A549 treated with Mapracorat at 1 μM for 4 hours (cell line): ENCODE measurements around the gene ARVCF. TPM values are rescaled to one million over a fixed set of nuclear protein-coding genes. Genes with fewer than 3 reads are reported as not detected.

ENCODE experiments used
- total RNA-seq: library from RNA; stranded (reverse); fragments of 200-300 nt; extraction: Qiagen RNA extraction; gene quantifications from 5 replicates; pipeline ENCODE4 v1.2.3, GENCODE V29; 2022

ARVCF gene, protein sequence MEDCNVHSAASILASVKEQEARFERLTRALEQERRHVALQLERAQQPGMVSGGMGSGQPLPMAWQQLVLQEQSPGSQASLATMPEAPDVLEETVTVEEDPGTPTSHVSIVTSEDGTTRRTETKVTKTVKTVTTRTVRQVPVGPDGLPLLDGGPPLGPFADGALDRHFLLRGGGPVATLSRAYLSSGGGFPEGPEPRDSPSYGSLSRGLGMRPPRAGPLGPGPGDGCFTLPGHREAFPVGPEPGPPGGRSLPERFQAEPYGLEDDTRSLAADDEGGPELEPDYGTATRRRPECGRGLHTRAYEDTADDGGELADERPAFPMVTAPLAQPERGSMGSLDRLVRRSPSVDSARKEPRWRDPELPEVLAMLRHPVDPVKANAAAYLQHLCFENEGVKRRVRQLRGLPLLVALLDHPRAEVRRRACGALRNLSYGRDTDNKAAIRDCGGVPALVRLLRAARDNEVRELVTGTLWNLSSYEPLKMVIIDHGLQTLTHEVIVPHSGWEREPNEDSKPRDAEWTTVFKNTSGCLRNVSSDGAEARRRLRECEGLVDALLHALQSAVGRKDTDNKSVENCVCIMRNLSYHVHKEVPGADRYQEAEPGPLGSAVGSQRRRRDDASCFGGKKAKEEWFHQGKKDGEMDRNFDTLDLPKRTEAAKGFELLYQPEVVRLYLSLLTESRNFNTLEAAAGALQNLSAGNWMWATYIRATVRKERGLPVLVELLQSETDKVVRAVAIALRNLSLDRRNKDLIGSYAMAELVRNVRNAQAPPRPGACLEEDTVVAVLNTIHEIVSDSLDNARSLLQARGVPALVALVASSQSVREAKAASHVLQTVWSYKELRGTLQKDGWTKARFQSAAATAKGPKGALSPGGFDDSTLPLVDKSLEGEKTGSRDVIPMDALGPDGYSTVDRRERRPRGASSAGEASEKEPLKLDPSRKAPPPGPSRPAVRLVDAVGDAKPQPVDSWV
- total RNA-seq = 1.3 to 2.8 TPM (median 2.4 TPM) in 5 replicates

DNA sequence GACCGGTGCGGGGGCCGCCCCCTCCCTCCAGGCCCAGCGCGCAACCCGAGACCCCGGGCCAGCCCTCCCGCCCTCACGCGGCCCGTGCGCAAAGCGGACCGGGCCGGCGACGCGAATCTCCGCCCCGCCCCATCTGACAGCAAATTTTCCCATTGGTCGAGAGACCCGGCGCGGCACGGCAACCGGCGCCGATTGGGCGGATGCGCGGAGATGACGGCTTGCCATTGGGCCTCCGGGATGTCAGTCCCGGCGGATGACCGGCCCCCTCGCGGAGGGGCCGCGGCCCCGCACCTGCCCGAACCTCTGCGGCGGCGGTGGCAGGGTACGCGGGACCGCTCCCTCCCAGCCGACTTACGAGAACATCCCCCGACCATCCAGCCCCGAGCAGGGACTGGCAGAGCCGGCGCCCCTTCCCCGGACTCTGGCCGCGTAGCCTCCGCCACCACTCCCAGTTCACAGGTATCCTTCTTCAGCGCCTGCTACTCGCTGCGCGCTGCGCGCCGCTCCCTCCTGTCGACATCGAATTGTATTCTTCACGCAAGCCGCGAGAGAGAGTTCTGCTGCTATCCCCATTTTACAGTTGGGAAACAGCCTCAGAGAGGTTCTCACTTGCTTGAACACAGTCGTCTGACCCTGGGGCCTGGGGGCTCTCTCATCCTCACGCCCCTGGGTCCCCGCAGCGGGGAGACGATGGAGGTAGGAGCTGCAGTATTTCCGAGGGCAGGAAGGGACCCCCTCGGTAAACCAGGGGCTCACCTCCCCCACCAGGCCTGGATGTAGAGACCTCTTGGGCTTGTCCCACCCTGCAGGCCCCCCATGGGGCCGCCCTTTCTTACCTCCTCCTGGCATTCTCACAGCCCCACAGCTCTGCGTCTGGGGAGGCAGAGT, at the start of gene ARVCF:
Gene ARVCF, minus strand, starts transcription at position 90 of the 888 bp plus-strand sequence. CDS start 26,029 bp downstream, outside the sequence.

DNA sequence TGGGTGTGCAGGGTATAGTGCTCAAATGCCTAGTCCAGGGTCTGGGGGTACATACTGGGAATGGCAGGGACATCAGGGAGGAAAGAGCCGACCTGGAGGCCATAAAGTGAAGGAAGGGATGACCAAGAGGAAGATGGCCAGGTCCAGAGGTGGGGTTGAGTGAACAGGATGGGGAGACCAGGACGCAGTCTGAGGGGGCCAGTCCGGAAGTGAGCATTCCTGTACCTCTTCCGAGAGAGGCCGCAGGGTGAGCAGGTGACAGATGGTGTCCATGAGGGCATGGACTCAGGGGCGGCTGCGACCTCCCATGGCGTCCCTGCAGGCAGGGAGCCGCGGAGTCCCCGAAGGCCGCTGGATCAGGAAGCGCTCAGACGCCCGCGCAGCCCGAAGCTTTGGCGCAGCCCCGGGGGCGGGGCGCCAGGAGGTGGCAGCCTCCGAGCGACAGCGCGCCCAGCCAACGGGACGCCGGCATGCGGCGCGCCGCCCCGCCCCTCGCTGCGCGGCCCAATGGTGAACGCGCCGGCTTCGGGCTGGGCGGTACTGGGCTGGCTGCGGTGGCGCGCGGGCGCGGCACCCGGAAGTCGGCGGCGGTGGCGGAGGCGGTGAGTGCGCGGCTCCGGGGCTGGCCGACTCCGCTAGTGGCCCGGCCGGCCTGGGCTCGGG, 4.0 kb upstream of the ARVCF start, which contains the start of gene TANGO2:
Gene TANGO2, plus strand, starts transcription at position 578 of the 663 bp plus-strand sequence. CDS start 15,689 bp downstream, outside the sequence.

DNA sequence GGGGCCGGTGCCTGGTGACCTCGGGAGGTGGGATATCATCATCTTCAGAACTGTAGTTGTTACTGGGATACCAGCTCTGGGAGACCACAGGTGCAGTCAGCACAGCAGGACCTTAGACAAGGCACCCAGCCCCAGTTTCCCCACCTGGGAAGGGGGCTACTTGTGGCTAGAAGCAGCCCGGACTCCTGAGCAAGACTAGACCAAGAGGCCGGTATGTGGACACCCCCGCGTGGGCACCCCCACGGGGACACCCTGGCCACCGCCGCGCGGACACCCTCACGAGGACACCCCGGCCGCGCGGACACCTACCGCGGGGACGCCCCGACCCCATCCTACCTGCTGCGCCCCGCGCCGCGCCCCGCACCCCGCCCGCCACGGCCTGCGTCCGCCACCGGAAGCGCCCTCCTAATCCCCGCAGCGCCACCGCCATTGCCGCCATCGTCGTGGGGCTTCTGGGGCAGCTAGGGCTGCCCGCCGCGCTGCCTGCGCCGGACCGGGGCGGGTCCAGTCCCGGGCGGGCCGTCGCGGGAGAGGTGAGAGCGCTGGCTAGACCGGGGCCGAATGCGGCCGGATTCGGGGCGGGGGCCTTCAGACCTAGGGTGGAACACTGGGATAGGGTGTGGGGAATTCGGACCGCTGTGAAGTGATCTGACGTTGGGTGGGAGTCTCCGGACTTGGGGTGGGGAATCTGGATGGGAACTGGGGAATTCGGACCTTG, 75.1 kb downstream of the ARVCF start, which contains the start of the genes COMT and TXNRD2:
Gene COMT, plus strand, starts transcription at position 408 of the 718 bp plus-strand sequence. CDS start 20,755 bp downstream, outside the sequence.
Gene TXNRD2, minus strand, starts transcription at position 454 of the 718 bp plus-strand sequence. Its CDS starts 15 bp downstream, at position 439.

Other genes starting within 250 kb of the ARVCF start
- 12.8 to 18.5 TPM (median 17.3 TPM) in 5 replicates for gene GNB1L, start 161.9 kb downstream of the ARVCF start, total RNA-seq
- 7.0 to 10.1 TPM (median 9.2 TPM) in 5 replicates for gene RTL10, start 161.9 kb downstream of the ARVCF start, total RNA-seq
- gene COMT, start 75.1 kb downstream of the ARVCF start, total RNA-seq = 137 to 171 TPM (median 158 TPM) in 5 replicates
- 29.6 to 41.0 TPM (median 37.3 TPM) in 5 replicates for gene TXNRD2, start 75.0 kb downstream of the ARVCF start, total RNA-seq
- gene TANGO2, start 4.3 kb upstream of the ARVCF start, total RNA-seq = 11.7 to 13.7 TPM (median 13.1 TPM) in 5 replicates
- 18.6 to 21.0 TPM (median 20.8 TPM) in 5 replicates for gene DGCR8, start 63.4 kb upstream of the ARVCF start, total RNA-seq
- 280 to 300 TPM (median 290 TPM) in 5 replicates for gene RANBP1, start 99.3 kb upstream of the ARVCF start, total RNA-seq
- gene TRMT2A, start 100.4 kb upstream of the ARVCF start, total RNA-seq = 18.4 to 28.3 TPM (median 23.4 TPM) in 5 replicates
- gene ZDHHC8, start 115.0 kb upstream of the ARVCF start, total RNA-seq = 23.7 to 38.6 TPM (median 33.0 TPM) in 5 replicates
- gene CCDC188, start 134.2 kb upstream of the ARVCF start, total RNA-seq = not detected in 5 replicates